Effector CD4-positive, alpha-beta T cell (primary cell): ENCODE results near the gene RAC3.

Source experiments
- DNase-seq: peaks from one replicate; pipeline ENCODE4 v3.0.0-alpha.2; 2020

The RAC3 gene

DNA sequence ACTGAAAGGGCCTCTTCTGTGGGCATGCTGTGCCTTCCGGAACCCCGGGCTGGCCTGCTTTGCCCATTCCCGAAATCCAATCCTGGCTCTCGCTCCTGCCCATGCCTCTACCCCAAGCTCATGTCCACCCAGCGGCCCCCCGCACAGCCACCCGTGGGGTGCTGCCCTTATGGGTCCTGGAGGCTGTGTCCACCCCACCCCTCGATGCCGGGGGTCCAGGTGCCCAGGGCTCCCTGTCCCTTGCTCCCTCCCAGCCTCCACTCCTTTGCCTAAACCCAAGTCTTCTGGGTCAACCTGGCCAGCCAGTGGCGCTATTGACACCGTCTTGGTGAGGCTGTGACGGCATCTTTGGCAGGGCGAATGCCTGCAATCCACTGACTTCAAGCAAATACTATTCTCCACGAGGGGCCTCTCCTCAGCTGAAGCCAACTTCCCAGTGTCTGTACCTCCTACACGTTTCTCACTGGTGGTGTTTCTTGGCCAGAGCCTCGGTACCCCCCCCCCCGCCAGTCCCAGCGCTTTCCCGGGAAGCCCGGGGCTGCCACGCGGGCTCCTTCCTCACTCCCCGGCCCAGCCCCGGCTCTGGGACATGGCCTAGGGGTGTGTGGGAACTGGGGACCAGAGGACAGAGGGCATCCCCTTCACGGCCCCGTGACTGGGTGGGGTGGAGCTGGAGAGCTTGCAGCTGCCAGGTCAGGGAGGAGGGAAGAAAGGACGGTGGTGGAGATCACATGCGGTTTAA lies 46.3 kb downstream of the RAC3 start:
- no peak for DNase-seq

DNA sequence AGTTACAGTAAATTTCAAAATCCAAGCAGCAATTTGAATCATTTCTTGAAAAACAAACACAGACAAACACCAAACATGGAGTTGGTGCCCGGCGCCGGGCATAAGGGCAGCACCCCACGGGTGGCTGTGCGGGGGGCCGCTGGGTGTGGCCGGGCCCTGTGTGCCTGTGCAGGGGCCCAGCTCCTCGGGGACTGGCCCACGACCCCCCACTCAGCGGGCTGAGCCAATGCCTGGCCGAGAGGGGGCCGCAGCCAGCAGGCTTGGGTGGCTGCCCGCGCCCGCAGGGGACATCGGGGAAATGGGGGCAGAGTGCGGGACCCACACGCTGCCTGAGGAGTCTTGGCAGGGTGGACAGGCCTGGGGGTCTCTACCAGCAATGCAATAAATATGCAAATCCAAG lies 47.0 kb downstream of the RAC3 start:
- DNase-seq = no peak

DNA sequence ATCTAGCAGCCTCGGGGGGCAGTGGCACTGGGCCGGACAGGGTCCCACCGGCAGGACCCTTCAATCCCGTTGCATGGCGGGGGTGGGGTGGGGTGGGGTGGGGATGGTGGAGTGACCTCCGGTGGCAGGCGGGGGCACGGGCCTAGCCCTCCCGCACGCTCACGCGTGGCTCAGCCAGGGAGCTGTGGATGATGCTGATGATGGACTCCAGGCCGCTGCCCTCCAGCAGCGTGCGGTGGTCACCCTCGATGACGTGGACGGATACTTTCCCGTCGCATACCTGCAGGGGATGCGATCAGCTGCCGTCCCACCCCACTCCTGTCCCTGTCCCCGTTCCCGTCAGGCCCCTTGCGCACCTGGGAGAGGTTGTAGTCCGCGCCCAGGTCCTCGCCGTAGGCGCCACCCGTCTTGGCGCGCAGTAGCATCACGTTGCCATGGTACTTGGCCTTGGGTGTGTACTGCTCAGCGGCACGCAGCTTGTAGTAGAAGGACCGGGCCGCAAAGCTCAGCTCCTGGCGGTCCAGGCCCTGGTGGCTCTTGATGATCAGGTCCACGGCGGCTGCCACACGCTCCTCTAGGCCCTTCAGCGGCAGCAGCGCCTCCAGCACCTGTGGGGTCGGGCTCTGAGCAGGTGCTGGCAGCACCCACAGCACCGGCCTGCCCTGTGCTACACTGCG lies 47.7 kb downstream of the RAC3 start:
- no peak for DNase-seq

DNA sequence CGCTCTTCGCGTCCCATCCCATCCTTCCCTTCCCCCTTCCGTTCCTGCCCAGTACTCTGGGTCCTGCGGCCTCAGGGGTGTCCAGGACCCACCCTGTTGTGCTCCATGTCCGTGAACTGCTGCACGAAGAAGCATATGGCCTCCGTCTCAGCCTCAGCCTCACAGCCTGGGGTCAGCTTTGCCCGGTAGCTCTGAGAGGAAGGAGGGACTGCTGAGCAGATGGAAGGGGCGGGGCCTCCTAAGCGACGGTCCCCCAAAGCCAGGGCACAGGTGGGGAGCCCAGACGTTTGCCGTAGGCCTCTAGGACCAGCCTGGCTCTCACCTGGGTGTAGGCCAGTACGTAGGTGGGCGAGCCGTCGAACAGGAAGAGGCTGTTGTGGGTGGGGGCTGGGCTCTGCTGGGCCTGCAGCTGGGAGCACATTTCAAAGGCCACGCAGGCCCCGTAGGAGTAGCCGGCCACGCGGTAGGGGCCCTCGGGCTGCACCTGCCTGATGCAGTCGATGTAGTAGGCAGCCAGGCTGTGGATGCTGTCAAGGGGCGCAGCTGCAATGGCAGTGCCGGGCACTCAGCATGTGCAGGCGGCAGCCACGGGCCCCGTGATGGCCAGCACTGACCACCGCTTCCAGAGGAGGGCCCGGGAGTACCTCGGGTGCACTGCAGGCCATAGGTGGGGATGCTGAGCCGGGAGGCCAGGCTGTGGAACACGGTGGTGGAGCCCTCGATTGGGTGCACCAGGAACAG lies 48.7 kb downstream of the RAC3 start:
- DNase-seq = no peak

DNA sequence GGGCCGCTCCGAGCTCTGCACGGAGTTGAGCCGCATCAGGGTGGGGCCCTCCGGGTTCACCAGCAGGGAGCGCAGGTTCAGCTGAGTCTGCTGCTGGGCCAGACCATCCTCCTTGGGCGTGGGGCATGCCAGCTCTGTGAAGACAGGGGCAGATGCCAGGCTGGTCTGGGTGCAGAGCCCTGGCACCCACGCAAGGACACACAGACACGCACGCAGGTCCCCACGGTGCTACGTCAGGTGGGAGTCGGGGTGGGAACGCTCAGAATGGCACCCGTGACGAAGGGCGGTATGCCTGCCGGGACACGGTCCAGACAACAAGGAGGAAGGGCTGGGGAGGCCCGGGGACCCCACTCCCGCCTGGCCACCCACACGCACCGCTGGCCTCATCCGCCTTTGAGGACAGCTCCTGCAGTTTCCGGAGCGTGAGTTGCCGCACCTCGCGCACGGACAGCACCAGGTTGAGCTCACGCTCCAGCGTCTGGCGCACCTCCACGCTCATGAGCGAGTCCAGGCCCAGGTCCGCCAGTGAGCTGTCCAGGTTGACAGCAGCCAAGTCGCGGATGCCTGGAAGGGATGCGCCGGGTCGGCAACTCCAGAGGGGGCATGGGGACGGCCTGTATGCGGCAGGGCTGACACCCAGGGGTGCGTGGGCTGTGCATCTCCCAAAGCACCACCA lies 49.4 kb downstream of the RAC3 start:
- DNase-seq = no peak

DNA sequence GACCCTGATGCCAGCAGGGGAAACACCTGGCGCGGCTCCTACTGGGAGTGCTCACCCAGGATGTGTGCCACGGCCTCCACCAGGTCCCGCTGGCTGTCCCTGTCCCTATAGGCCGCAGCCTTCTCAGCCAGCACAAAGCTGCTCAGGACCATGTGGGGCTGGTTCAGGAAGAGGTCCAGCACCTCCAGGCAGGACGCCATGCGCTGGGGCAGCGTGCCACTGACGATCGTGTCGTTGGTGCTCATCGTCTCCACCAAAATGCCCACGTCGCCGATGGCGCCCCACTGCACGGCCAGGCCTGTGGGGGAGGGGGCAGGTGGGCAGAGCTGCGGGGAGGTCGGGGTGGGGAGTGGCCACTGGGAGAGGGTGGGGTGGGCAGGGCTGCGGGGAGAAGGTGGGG lies 50.1 kb downstream of the RAC3 start:
- no peak for DNase-seq

DNA sequence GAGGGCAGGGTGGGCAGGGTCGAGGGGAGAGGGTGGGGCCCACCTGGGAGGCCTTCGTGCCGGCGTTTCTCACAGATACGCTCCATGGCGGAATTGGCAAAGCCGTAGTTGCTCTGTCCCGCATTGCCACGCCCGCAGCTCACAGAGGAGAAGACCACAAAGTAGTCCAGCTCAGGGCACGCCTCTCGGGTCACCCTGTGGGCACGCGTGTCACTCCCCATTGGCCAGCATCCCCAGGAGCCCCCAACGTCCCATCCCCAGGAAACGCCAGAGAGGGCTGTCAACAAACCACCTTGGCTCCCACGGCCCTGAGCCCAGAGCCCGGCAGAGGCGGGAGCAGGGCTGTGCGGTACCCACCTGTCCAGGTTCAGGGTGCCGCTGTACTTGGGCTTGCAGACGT lies 50.5 kb downstream of the RAC3 start:
- DNase-seq = no peak

DNA sequence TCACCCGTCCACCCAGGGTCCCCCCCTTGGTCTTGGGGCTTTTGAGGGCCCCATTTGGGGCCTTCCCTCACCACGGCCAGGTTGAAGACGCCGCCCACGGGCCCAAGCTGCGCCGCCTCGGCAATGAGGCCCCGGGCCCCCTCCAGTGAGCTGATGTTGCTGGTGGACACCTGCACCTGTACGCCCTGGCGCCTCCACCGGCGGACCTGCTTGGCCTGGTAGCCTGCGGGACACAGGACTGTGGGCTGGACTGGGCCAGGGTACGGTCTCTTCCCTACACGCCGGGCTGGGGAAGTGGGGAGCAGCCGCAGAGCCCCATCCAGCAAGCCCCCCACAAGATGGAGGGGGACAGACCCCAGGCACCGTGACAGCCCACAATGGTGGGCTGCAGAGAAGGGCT lies 51.0 kb downstream of the RAC3 start:
- DNase-seq = no peak

DNA sequence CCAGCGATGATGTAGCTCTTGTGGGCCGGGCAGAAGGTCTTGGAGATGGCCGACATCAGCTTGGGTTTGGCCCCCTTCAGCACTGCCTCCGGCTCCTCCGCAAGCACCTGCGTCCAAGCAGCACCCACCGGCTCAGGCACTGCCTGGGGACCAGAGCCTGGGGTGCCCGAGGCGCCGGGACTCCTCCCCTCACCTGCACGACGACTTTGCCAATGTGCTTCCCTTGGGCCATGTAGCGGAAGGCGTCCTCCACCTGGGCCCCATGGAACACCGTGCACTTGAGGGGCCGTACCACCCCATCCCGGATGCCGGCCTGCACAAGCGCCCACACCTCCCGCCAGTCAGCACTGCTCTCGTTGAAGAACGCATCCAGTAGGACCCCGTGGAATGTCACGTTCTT lies 51.5 kb downstream of the RAC3 start:
- no peak for DNase-seq
